Skeletal muscle tissue (tissue), 4 donors: ENCODE measurements around the gene DENND1A. TPM values are rescaled to one million over a fixed set of nuclear protein-coding genes. Genes with fewer than 3 reads are reported as not detected.

Experiments used
- H3K27ac ChIP-seq: one replicate; pipeline ENCODE4 v1.7.0; 2013; ENCODE audit warnings: mild to moderate bottlenecking, low read depth, low read length, inconsistent platforms
- H3K27me3 ChIP-seq, 3 donors: one replicate each; pipeline ENCODE4 v1.7.0; 2013; ENCODE audit warnings: low read length in 3 of 3; ENCODE audit not compliant: control insufficient read depth in 3 of 3, insufficient read depth in 3 of 3
- H3K36me3 ChIP-seq, 3 donors: one replicate each; pipeline ENCODE4 v1.7.0; 2013; ENCODE audit warnings: low read length in 3 of 3; ENCODE audit not compliant: control insufficient read depth in 3 of 3, insufficient read depth in 3 of 3
- H3K4me1 ChIP-seq, 3 donors: one replicate each; pipeline ENCODE4 v1.7.0; 2013; ENCODE audit warnings: low read length in 3 of 3, mild to moderate bottlenecking in 3 of 3; ENCODE audit not compliant: control insufficient read depth in 3 of 3, insufficient read depth in 3 of 3
- H3K4me3 ChIP-seq, 3 donors: one replicate each; pipeline ENCODE4 v1.7.0; 2013; ENCODE audit warnings: low read length in 3 of 3
- H3K9ac ChIP-seq, 3 donors: one replicate each; pipeline ENCODE4 v1.7.0; 2013; ENCODE audit warnings: low read length in 3 of 3, mild to moderate bottlenecking in 3 of 3, moderate library complexity in 2 of 3, low read depth in 1 of 3
- H3K9me3 ChIP-seq, 3 donors: one replicate each; pipeline ENCODE4 v1.7.0; 2013; ENCODE audit warnings: low read length in 3 of 3; ENCODE audit not compliant: control insufficient read depth in 3 of 3
- total RNA-seq: library from RNA; depleted of rRNA; stranded (reverse); fragments of >200 nt; gene quantifications from one replicate; pipeline ENCODE4 v1.2.3, GENCODE V29; 2014
- donor health status: Osteomylitis.

The DENND1A gene
- total RNA-seq, 1 donor from 2014 or later = 23.5 TPM

DNA sequence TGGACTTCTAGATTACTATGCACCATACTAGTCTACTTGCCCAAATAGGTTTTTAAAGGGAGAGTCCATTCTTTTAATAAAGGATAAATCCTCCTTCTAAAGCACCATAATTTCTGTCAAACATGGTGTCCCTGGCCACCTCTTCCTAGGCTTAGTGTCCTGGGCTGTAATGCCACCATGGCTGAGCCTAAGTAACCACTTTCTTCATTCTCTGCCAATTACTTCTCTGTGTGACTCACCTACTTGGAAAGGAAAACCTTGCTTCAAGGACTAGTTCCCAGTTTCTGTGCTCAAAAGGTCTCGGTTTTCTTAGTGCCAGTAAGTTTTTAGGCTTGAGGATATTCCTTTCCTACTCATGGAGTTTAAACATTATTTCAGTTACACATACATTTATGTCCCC, 273.4 kb downstream of the DENND1A start:
- peaks cover 0 to 4% (median 3%) of the 10 kb centered on the region in 3 donors for H3K4me1 ChIP-seq
- no peak overlapping the region for H3K4me3 ChIP-seq
- no peak overlapping the region for H3K9ac ChIP-seq
- no peaks in the 10 kb centered on the region for H3K27me3 ChIP-seq
- H3K9me3 ChIP-seq = no peaks in the 10 kb centered on the region
- no peak overlapping the region for H3K27ac ChIP-seq
- peaks cover 0 to 2% (median 0%) of the 10 kb centered on the region in 3 donors for H3K36me3 ChIP-seq

DNA sequence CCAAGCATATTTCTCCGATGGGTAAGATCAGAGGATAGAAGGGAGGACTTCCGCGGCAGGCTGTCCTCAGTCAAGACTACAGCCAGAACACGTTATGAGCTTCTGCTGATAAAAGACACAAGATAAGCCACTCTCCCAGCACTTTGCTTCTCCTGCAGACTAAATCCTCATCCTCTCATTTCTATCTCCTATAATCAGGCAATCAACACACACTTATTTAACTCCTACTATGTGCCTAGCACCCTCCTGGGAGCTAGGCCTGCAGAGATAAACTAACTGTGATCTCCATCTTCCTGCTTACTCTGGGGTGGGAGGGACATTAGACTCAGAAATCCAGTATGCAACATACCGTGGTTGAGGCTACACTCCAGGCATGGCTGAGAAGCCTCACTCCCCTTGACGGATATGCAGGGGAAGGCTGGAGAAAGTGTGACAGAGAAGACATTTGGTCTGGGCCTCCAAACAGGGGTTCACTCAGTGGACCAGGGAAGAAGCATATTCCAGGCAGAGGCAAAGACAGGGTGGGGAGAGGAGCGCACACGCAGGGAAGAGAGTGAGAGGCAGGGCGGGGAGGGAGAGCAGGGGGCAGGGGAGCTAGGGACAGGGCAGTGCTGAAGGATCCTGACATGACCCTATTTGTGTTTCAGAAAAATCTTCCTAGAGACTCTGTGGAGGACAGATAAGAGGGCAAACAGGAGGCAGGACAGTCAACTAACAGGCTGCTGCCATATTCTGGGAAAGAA, 274.1 kb downstream of the DENND1A start:
- Histone ChIP-seq H3K36me3 (peaks cover 0 to 4% (median 2%) of the 10 kb centered on the region in 3 donors), H3K4me1 (no peaks in the 10 kb centered on the region), H3K4me3 (no peak overlapping the region), H3K27me3 (no peaks in the 10 kb centered on the region), H3K27ac (no peak overlapping the region), H3K9ac (no peak overlapping the region), H3K9me3 (no peaks in the 10 kb centered on the region)

DNA sequence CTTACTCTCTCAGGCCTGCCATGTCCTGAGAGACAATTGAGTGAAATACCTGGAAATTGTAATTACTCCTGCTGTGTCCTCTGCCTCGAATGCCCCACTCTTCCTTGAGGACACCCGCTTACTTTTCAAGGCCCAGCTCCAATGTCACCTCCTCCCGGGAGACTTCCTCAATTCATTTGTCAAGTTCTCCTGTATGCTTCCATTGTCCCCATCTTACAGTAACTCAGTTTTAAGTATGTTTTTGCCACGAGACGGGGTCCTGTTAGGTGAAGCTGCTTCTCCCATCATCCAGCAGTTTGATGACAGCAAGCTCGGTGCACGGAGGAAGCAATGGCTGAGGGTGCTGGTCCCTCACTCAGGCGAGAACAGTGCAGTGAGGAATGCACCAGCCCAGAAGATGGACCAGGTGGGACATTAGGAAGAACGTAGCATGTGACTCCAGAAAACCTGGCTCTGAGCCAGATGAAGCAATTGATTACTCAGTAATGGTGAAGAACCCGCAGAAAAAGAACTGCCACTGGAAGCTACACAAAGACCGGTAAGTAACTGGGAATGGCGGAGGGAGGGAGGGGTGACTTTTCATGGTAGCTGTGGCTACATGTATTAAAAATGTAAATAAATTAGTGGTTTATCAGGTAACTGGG, 274.8 kb downstream of the DENND1A start:
- Histone ChIP-seq H3K36me3 (peaks cover 0 to 4% (median 2%) of the 10 kb centered on the region in 3 donors), H3K9ac (no peak overlapping the region), H3K4me1 (no peaks in the 10 kb centered on the region), H3K4me3 (no peak overlapping the region), H3K27me3 (no peaks in the 10 kb centered on the region), H3K9me3 (no peaks in the 10 kb centered on the region), H3K27ac (no peak overlapping the region)

DNA sequence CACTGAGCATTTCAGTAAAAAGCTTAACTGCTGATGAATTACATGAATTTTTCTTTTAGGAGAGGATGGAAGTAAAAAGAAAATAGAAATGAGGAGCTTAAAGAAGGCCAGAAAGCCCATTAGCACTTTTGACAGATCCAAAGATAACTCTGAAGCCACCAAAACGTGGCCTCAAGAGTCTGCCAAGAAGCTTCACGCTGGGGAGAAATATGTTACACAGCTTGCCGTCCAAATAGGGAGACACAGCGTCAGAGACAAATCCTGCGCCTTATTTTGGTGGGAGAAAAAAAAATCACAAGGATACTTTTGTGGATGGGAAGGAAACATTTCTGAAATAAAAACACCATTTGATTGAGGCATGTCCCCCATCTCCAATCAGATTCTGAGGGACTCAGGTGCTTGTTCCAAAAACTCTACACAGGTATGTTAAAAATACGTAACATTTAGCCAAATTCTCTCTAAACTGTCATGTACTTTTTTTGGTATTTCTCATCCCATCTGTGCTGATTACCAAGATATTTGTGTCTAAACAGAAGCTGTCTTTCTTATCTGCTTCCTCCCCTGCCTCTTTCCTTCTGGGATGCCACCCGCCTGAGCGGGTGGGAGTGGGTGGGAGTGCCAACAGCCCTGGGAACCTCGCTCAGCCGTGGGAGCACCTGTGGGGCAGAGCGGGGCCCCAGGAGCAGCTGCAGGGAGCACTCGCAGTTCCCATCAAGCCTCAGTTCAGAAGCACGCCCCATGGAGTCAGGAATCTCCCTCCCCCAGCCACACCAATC, 275.5 kb downstream of the DENND1A start:
- Histone ChIP-seq H3K9me3 (no peaks in the 10 kb centered on the region), H3K4me3 (no peak overlapping the region), H3K4me1 (no peaks in the 10 kb centered on the region), H3K27me3 (no peaks in the 10 kb centered on the region), H3K36me3 (peaks cover 0 to 4% (median 2%) of the 10 kb centered on the region in 3 donors), H3K27ac (no peak overlapping the region), H3K9ac (no peak overlapping the region)

DNA sequence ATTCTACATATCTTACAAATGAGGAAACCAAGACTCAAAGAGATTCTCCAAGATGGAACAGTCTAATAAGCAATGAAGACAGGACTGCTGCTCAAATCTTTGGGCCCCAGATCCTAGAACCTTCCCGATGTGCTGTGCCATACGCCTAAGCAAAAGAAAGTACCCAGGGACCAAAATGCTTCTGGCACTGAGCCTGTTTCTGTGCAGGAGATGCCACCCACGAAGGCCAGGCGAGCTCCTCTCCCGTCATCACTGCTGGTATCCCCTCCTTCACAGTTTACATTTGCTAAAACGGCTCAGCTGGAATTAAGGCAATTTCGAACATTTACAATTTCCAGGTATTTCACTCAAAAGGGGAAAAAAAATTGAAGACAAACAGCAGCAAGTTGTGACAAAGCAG, 277.5 kb downstream of the DENND1A start:
- H3K4me3 ChIP-seq = no peak overlapping the region
- peaks cover 0 to 4% (median 2%) of the 10 kb centered on the region in 3 donors for H3K36me3 ChIP-seq
- no peaks in the 10 kb centered on the region for H3K9me3 ChIP-seq
- no peak overlapping the region for H3K27ac ChIP-seq
- H3K27me3 ChIP-seq = no peaks in the 10 kb centered on the region
- H3K4me1 ChIP-seq = no peaks in the 10 kb centered on the region
- no peak overlapping the region for H3K9ac ChIP-seq

DNA sequence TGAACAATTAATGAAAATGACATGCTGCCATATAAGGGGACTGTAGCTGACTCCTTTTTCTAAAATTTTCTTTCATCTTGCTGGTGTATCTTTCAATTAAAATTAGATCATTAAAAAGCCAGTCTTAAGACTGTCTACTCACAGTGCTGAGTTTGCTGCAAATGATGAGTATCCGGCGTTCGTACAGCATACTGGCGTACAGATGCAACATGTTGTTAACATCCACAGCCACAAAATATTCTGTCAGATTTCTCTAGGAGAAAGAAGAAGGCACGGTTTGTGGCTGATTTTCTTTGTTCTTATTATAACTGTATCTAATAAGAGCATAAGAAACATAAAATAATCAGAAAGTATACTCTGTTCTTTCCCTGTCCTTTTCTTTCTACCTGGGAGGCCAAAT, 278.1 kb downstream of the DENND1A start:
- no peaks in the 10 kb centered on the region for H3K4me1 ChIP-seq
- H3K27ac ChIP-seq = no peak overlapping the region

DNA sequence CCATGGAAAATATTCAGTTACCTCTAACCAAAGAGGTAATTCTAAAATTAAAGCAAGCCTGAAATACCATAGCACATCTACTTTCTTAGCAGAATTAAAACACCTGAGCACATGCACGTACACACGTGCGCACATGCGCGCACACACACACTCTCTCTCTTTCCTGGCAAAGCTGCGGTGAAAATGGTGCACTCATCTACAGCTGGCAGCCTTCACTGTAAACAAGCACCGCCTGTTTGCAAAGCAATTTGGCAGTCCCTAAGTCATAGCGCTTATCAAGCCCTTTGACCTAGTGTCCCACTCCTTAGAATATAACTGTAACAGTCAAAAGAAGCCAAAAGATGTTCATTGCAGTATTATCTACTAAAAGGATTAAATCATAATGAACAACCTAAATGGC, 278.7 kb downstream of the DENND1A start:
- no peaks in the 10 kb centered on the region for H3K9me3 ChIP-seq
- H3K4me3 ChIP-seq = no peak overlapping the region
- no peaks in the 10 kb centered on the region for H3K4me1 ChIP-seq
- H3K36me3 ChIP-seq = peaks cover 0 to 8% (median 2%) of the 10 kb centered on the region in 3 donors
- no peak overlapping the region for H3K27ac ChIP-seq
- H3K27me3 ChIP-seq = no peaks in the 10 kb centered on the region
- no peak overlapping the region for H3K9ac ChIP-seq

More for the DNA sequence above, 278.1 kb downstream of the DENND1A start:
- Histone ChIP-seq H3K9ac (no peak overlapping the region), H3K9me3 (no peaks in the 10 kb centered on the region), H3K4me3 (no peak overlapping the region), H3K36me3 (peaks cover 0 to 4% (median 2%) of the 10 kb centered on the region in 3 donors), H3K27me3 (no peaks in the 10 kb centered on the region)

DNA sequence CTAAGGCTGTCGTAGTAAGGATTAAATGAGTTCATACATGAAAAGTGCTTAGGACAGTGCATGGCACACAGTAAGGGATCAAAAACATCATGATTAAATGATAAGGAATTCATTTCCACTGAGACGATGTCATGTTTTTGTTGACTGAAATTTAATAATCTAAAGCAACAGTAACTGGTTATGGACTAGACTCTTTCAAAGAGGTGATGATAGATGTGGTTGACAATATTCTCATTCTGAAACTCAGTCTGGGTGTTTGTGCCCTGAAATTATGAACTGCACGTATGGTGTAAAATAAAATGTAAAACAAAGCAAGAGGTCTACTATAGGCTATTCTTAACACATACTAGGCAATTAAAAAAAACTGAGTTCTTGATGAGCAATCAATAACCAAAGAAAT, 280.0 kb downstream of the DENND1A start:
- Histone ChIP-seq H3K9me3 (no peaks in the 10 kb centered on the region), H3K27ac (no peak overlapping the region), H3K9ac (no peak overlapping the region), H3K4me1 (no peaks in the 10 kb centered on the region), H3K36me3 (peaks cover 0 to 8% (median 2%) of the 10 kb centered on the region in 3 donors), H3K4me3 (no peak overlapping the region), H3K27me3 (no peaks in the 10 kb centered on the region)

DNA sequence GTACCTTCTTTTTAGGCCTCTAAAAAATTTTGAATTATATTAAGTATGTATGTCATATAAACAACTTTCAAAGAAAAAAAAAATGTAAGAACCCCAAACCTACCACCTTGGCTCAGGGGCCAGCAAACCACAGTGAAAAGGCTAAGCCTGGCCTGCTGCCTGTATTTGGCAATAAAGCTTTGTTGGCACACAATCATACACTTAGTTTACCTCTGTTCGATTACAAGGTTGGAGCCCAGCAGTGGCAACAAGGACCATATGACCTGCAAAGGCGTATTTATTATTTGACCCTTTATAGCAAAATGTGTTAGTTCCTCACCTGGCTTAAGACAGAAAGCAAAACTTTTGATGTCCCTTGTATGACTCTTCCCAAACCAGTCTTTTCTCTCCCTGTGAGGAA, 282.8 kb downstream of the DENND1A start:
- Histone ChIP-seq H3K27ac (no peak overlapping the region), H3K36me3 (peaks cover 0 to 8% (median 0%) of the 10 kb centered on the region in 3 donors), H3K4me3 (no peak overlapping the region), H3K27me3 (no peaks in the 10 kb centered on the region), H3K9me3 (no peaks in the 10 kb centered on the region), H3K4me1 (peaks cover 3 to 4% (median 4%) of the 10 kb centered on the region in 3 donors), H3K9ac (no peak overlapping the region)

DNA sequence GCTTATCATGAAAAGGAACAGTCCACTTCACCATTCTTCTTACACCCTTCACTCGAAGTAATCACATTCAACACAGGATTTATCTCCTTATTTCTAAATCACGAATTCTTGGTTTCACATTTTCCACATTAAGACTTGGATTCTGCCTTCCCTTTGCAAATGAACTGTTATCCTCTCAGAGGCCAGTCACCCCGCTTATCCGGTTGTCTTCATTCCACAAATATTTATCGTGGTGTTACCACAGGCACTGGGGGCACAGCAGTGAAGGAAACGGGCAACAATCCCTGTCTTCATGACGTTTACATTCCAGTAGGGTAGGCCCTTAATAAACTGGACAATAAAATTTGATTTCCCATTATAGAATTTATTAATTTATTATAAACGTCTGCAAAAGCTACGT, 284.2 kb downstream of the DENND1A start:
- no peak overlapping the region for H3K4me3 ChIP-seq
- no peaks in the 10 kb centered on the region for H3K9me3 ChIP-seq
- H3K27ac ChIP-seq = no peak overlapping the region
- peaks cover 0 to 4% (median 0%) of the 10 kb centered on the region in 3 donors for H3K36me3 ChIP-seq
- H3K27me3 ChIP-seq = no peaks in the 10 kb centered on the region
- H3K4me1 ChIP-seq = peaks cover 3 to 4% (median 4%) of the 10 kb centered on the region in 3 donors
- no peak overlapping the region for H3K9ac ChIP-seq
